Left lung (tissue), 10 donors: Measurements from ENCODE around the gene WNT7B. TPM values are rescaled to one million over a fixed set of nuclear protein-coding genes. Genes with fewer than 3 reads are reported as not detected.

Experiments used
- ATAC-seq: fragments of 200-7000 bp; cut with Tn5 transposase; one replicate; pipeline ENCODE4 v1.9.1; 2020; ENCODE audit warnings: moderate library complexity
- DNase-seq, 4 donors: peaks; one replicate each; pipeline ENCODE4 v3.0.0-alpha.2; 2013 to 2020
- H3K27ac ChIP-seq, 2 donors: fragments of 200-600 bp; sonication (generic) in 1 of 2; one replicate each; pipeline versions ENCODE4 v1.5.0 to v1.8.0; 2020 to 2021
- H3K27me3 ChIP-seq, 2 donors: fragments of 200-600 bp; sonication (generic) in 1 of 2; one replicate each; pipeline versions ENCODE4 v1.5.0 to v1.8.0; 2020 to 2021
- H3K36me3 ChIP-seq, 2 donors: fragments of 200-600 bp; sonication (generic) in 1 of 2; one replicate each; pipeline versions ENCODE4 v1.5.0 to v1.8.0; 2020 to 2021
- H3K4me1 ChIP-seq, 2 donors: fragments of 200-600 bp; one replicate each; pipeline ENCODE4 v1.8.0; 2021
- H3K4me3 ChIP-seq, 2 donors: fragments of 200-600 bp; sonication (generic) in 1 of 2; one replicate each; pipeline versions ENCODE4 v1.5.0 to v1.8.0; 2020 to 2021; ENCODE audit warnings: mild to moderate bottlenecking in 1 of 2
- H3K9me3 ChIP-seq, 2 donors: fragments of 200-600 bp; sonication (generic) in 1 of 2; one replicate each; pipeline versions ENCODE4 v1.5.0 to v1.8.0; 2020 to 2021
- CTCF ChIP-seq, 2 donors: fragments of 200-600 bp; sonication (generic) in 1 of 2; IDR thresholded peaks; one replicate each; pipeline versions ENCODE4 v1.5.0 to v1.8.0; 2021; ENCODE audit warnings: antibody characterized with exemption in 2 of 2
- intact Hi-C, 2 donors: fragments of 100-400 bp; cut with DNase I; formaldehyde crosslinking; loops; one replicate each; pipeline versions ENCODE4 v1.11.2 to v1.14.2; 2022
- polyA plus RNA-seq, 6 donors: library from polyadenylated mRNA; unstranded; fragments of 120-200 nt; gene quantifications; one replicate each; pipeline ENCODE4 v1.2.1, GENCODE V29; 2013; ENCODE audit not compliant: insufficient read length in 6 of 6
- total RNA-seq, 2 donors: library from RNA; stranded (reverse); fragmentation: NEBNext Ultra II Directional; extraction: Animal tissue kit (Norgen Biotek cat#: 25700); gene quantifications; one replicate each; pipeline ENCODE4 v1.2.1, GENCODE V29; 2021
- donor health status: DM: no; HTN: yes; CAD: no.
- donor health status: DM: no; HTN: no; CAD: no.

Gene WNT7B
- total and polyA plus RNA-seq, 8 donors: 7.2 to 21.7 (median 14.9) TPM

DNA sequence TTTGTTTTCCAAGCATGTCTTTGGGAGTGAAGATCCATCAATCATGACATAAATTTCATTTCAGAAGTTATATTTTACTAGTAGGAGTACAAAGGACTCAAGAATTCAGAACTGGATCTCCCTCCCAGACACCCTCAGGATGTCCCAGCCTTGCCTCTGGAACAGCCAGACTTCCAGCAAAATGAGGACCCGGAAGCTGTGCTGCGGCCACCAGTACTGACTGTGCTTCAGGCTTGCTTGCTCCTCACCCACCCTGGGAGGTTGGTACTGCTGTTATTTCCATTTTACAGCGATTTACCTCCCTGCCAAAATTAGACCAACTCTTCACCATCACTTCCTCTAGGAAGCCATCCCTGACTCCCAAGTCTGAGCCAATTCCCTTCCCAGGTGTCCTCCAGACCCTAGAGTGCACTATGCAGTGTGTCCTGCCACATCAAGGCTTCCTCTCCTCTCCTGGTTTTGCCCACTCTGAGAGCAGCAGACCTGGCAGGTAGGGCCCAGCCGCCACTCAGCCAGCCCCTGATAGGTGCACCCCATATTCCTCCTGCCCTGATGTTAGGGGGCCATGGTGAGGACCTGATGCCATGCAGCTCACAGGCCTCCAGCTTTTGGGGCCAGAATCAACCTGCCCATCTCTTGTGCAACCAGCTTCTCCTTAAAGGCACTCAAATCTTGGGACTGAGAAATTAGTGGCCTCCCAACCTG is 47.3 kb upstream of the WNT7B start:
- DNase-seq (peak in 1 of 4 donors; percentile 27), ATAC-seq (no peak)
- Histone ChIP-seq H3K9me3 (no peaks in the 10 kb centered on the region), H3K36me3 (no peaks in the 10 kb centered on the region), H3K4me1 (peaks cover 0 to 19% of the 10 kb centered on the region in 2 donors), H3K4me3 (no peak overlapping the region), H3K27me3 (peaks cover 0 to 20% of the 10 kb centered on the region in 2 donors), H3K27ac (no peak overlapping the region)
- no peak for TF ChIP-seq CTCF (IDR thresholded peaks at IDR 0.05)
- intact Hi-C loops: no loop called here

- peak in 1 of 4 donors; percentile 25 for DNase-seq
- no peak overlapping the region for H3K27ac ChIP-seq
- H3K4me3 ChIP-seq: no peak overlapping the region
- intact Hi-C loops: no loop called here
- peaks cover 0 to 20% of the 10 kb centered on the region in 2 donors for H3K27me3 ChIP-seq
- ATAC-seq: no peak
- no peaks in the 10 kb centered on the region for H3K9me3 ChIP-seq
- TF ChIP-seq CTCF (IDR thresholded peaks at IDR 0.05): no peak
- H3K4me1 ChIP-seq: peaks cover 0 to 26% of the 10 kb centered on the region in 2 donors
- H3K36me3 ChIP-seq: no peaks in the 10 kb centered on the region
Measured at GRCh38 chr22:46023558-46023981, 46.6 kb upstream of the WNT7B start.

DNA sequence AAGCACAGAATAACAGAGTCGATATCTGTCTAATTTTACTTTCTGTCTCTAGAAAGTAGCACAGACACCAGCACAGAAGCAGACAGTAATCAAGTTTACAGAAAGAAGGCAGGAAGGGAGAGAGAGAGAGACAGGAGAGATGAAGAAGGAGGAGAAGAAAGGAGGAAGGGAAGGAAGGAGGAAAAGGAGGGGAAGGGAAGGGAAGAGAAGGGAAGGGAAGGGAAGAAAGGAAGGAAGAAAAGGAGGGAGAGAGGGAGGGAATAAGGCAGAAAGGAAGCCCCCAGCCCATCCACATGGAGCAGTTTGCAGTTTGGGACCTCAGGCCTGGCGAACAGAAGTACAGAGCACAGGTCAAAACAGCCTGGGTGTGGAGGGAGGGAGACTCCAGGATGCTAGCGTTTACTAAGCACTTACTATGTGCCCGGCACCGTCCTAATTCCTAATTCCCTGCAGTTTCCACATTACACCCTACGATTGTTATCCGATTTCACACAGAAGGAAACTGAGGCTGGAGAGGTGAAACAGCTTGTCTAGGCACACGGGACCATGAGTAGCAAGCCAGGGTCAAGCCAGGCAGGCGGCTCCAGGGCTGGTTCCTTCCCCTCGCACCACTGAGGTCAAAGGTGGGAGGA is 46.0 kb upstream of the WNT7B start:
- H3K9me3 ChIP-seq: no peaks in the 10 kb centered on the region
- no peak for TF ChIP-seq CTCF (IDR thresholded peaks at IDR 0.05)
- no peak overlapping the region for H3K4me3 ChIP-seq
- peaks cover 0 to 32% of the 10 kb centered on the region in 2 donors for H3K4me1 ChIP-seq
- peaks cover 0 to 20% of the 10 kb centered on the region in 2 donors for H3K27me3 ChIP-seq
- DNase-seq (no peak), ATAC-seq (no peak)
- H3K27ac ChIP-seq: no peak overlapping the region
- intact Hi-C loops: no loop called here
- no peaks in the 10 kb centered on the region for H3K36me3 ChIP-seq

- no peaks in the 10 kb centered on the region for H3K36me3 ChIP-seq
- peaks cover 0 to 6% of the 10 kb centered on the region in 2 donors for H3K27me3 ChIP-seq
- peaks cover 0 to 25% of the 10 kb centered on the region in 2 donors for H3K4me1 ChIP-seq
- no peak for TF ChIP-seq CTCF (IDR thresholded peaks at IDR 0.05)
- no peak for ATAC-seq
- intact Hi-C loops: no loop called here
- H3K27ac ChIP-seq: no peak overlapping the region
- H3K9me3 ChIP-seq: no peaks in the 10 kb centered on the region
- H3K4me3 ChIP-seq: no peak overlapping the region
- no peak for DNase-seq
Measured at GRCh38 chr22:46021577-46021976, 44.6 kb upstream of the WNT7B start.

DNA sequence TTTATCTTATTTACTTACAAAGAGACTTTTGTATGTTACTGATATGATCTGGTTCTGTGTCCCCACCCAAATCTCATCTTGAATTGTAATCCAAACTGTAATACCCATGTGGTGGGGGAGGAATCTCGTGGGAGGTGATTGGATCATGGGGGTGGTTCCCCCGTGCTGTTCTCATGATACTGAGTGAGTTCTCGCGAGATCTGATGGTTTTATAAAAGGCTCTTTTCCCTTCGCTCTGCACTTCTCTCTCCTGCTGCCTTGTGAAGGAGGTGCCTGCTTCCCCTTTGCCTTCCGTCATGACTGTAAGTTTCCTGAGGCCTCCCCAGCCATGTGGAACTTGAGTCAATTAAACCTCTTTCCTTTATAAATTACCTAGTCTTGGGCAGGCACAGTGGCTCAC is 42.4 kb upstream of the WNT7B start:
- Histone ChIP-seq H3K27me3 (no peaks in the 10 kb centered on the region), H3K9me3 (no peaks in the 10 kb centered on the region), H3K27ac (peak overlapping the region in 1 of 2 donors; percentile 11), H3K4me1 (peaks cover 0 to 31% of the 10 kb centered on the region in 2 donors), H3K4me3 (no peak overlapping the region), H3K36me3 (no peaks in the 10 kb centered on the region)
- TF ChIP-seq CTCF (IDR thresholded peaks at IDR 0.05): no peak
- ATAC-seq (no peak), DNase-seq (peak in 1 of 4 donors; percentile 14)
- intact Hi-C loops: no loop called here
